A549 (cell line): ENCODE measurements around the gene PUM1. TPM values are rescaled to one million over a fixed set of nuclear protein-coding genes. Genes with fewer than 3 reads are reported as not detected.

ENCODE experiments used
- ATAC-seq, 2 experiments: fragments of 200-7000 bp in 1 of 2; fragments of >200 bp in 1 of 2; cut with Nextera tagmentation in 1 of 2; cut with Tn5 transposase in 1 of 2; 3 replicates each; pipeline versions ENCODE4 v1.8.0 to v1.9.1; 2018 to 2020; ENCODE audit warnings: mild to moderate bottlenecking in 1 of 2, moderate library complexity in 1 of 2
- CTCF ChIA-PET: fragments of 300-600 bp; sonication (Branson Sonifier 250); formaldehyde crosslinking; extraction: SDS; loops from one replicate; lab custom pipeline; 2021; ENCODE audit warnings: antibody characterized with exemption, inconsistent platforms; lab: Yijun Ruan, JAX
- POLR2A ChIA-PET: fragments of 350-600 bp; formaldehyde crosslinking; extraction: SDS; loops from one replicate; lab custom pipeline; 2021; ENCODE audit warnings: antibody characterized with exemption, inconsistent platforms; lab: Yijun Ruan, JAX
- DNase-seq, 2 experiments: peaks; one replicate each; pipeline versions ENCODE4 v3.0.0 to v3.0.0-alpha.2; 2011 to 2016; ENCODE audit warnings: low read depth in 1 of 2, low spot score in 1 of 2
- FAIRE-seq: peaks from 2 replicates; lab custom pipeline; 2011; peaks lifted over from hg19 to GRCh38; lab: Jason Lieb, UNC
- H3K27ac ChIP-seq, 2 experiments: fragments of >200 bp; sonication (Bioruptor Twin); formaldehyde crosslinking; 3 replicates each; pipeline ENCODE4 v1.5.1; 2016 to 2017
- H3K4me1 ChIP-seq: fragments of >200 bp; sonication (Bioruptor Twin); formaldehyde crosslinking; 3 replicates; pipeline ENCODE4 v1.6.1; 2016
- H3K4me2 ChIP-seq: fragments of >200 bp; sonication (Bioruptor Twin); formaldehyde crosslinking; 3 replicates; pipeline ENCODE4 v1.6.1; 2016
- H3K4me3 ChIP-seq: fragments of >200 bp; sonication (Bioruptor Twin); formaldehyde crosslinking; 3 replicates; pipeline ENCODE4 v1.5.1; 2016
- H3K9me3 ChIP-seq: fragments of >200 bp; sonication (Bioruptor Twin); formaldehyde crosslinking; 3 replicates; pipeline ENCODE4 v1.6.1; 2016
- ATOH8 ChIP-seq: fragments of 250-450 bp; sonication (Bioruptor Pico); IDR thresholded peaks from 2 replicates; pipeline ENCODE4 v1.5.0; 2020; ENCODE audit warnings: low read depth, mild to moderate bottlenecking, moderate library complexity
- BHLHE40 ChIP-seq: IDR thresholded peaks from 2 replicates; pipeline ENCODE4 v1.6.1; 2012; ENCODE audit warnings: low read depth, low read length, inconsistent platforms
- CBX2 ChIP-seq: fragments of 200-600 bp; sonication (generic); IDR thresholded peaks from 2 replicates; pipeline ENCODE4 v1.6.1; 2016; ENCODE audit warnings: low read depth, mild to moderate bottlenecking, borderline replicate concordance
- CBX8 ChIP-seq: fragments of 200-600 bp; sonication (generic); IDR thresholded peaks from 2 replicates; pipeline ENCODE4 v1.6.1; 2016
- CHD2 ChIP-seq: fragments of 150-350 bp; IDR thresholded peaks from 2 replicates; pipeline ENCODE4 v1.6.1; 2014; ENCODE audit warnings: low read length; ENCODE audit not compliant: partially characterized antibody
- CHD4 ChIP-seq: fragments of 200-600 bp; sonication (generic); IDR thresholded peaks from 2 replicates; pipeline ENCODE4 v1.6.1; 2016; ENCODE audit warnings: antibody characterized with exemption, mild to moderate bottlenecking, borderline replicate concordance
- FOXS1 ChIP-seq: fragments of 250-450 bp; sonication (Bioruptor Pico); IDR thresholded peaks from 2 replicates; pipeline ENCODE4 v1.5.0; 2020; ENCODE audit warnings: mild to moderate bottlenecking, moderate library complexity
- HDAC2 ChIP-seq: fragments of 200-600 bp; sonication (generic); IDR thresholded peaks from 2 replicates; pipeline ENCODE4 v1.6.1; 2016
- HEYL ChIP-seq: fragments of 250-450 bp; sonication (Bioruptor Pico); IDR thresholded peaks from 2 replicates; pipeline ENCODE4 v1.8.0; 2021; ENCODE audit warnings: mild to moderate bottlenecking, moderate library complexity
- HOXB13 ChIP-seq: fragments of 250-450 bp; sonication (Bioruptor Pico); IDR thresholded peaks from 2 replicates; pipeline ENCODE4 v1.5.0; 2020; ENCODE audit warnings: low read depth, mild to moderate bottlenecking, moderate library complexity
- HOXB5 ChIP-seq: fragments of 250-450 bp; sonication (Bioruptor Pico); IDR thresholded peaks from 2 replicates; pipeline ENCODE4 v1.5.0; 2020; ENCODE audit warnings: mild to moderate bottlenecking, moderate library complexity
- JUN ChIP-seq, 2 experiments: fragments of >200 bp; sonication (Bioruptor Twin); formaldehyde crosslinking; IDR thresholded peaks; 2 replicates in 1 of 2; 3 replicates in 1 of 2; pipeline ENCODE4 v1.6.1; 2016 to 2017
- KDM1A ChIP-seq: fragments of 200-600 bp; sonication (generic); IDR thresholded peaks from 2 replicates; pipeline ENCODE4 v1.6.1; 2016; ENCODE audit warnings: low read depth, mild to moderate bottlenecking
- MAFK ChIP-seq: fragments of 450-650 bp; IDR thresholded peaks from 2 replicates; pipeline ENCODE4 v1.6.1; 2014; ENCODE audit not compliant: partially characterized antibody
- MYC ChIP-seq: IDR thresholded peaks from 2 replicates; pipeline ENCODE4 v1.6.1; 2012; ENCODE audit warnings: mild to moderate bottlenecking, inconsistent platforms, low read length, improper control_type of control experiment, borderline replicate concordance
- NFE2L2 ChIP-seq: fragments of 150-350 bp; conservative IDR thresholded peaks from 2 replicates; pipeline ENCODE4 v1.6.1; 2014; ENCODE audit warnings: low read length
- NPAS2 ChIP-seq: fragments of 250-450 bp; sonication (Bioruptor Pico); IDR thresholded peaks from 2 replicates; pipeline ENCODE4 v1.8.0; 2022; ENCODE audit warnings: mild to moderate bottlenecking, moderate library complexity, borderline replicate concordance
- NR3C1 ChIP-seq: fragments of >200 bp; sonication (Bioruptor Twin); formaldehyde crosslinking; IDR thresholded peaks from 3 replicates; pipeline ENCODE4 v1.6.1; 2017
- POLR2A ChIP-seq: IDR thresholded peaks from 2 replicates; pipeline ENCODE4 v1.6.1; 2012; ENCODE audit warnings: mild to moderate bottlenecking, low read length
- SMC3 ChIP-seq: fragments of >200 bp; sonication (Bioruptor Twin); formaldehyde crosslinking; IDR thresholded peaks from 3 replicates; pipeline ENCODE4 v1.6.1; 2018; ENCODE audit warnings: inconsistent platforms
- TP53 ChIP-seq: fragments of 250-450 bp; sonication (Bioruptor Pico); IDR thresholded peaks from 2 replicates; pipeline ENCODE4 v1.5.0; 2021; ENCODE audit warnings: mild to moderate bottlenecking, moderate library complexity
- USF2 ChIP-seq: fragments of 450-650 bp; IDR thresholded peaks from 2 replicates; pipeline ENCODE4 v1.6.1; 2014; ENCODE audit warnings: antibody characterized with exemption
- ZNF302 ChIP-seq: fragments of 250-450 bp; sonication (Bioruptor Pico); IDR thresholded peaks from 2 replicates; pipeline ENCODE4 v1.9.0; 2021; ENCODE audit warnings: inconsistent platforms, mild to moderate bottlenecking, moderate library complexity
- WGBS: methylation state at CpG from one replicate; pipeline ENCODE4 v1.1.6; 2017; ENCODE audit errors: missing lambda C conversion rate; 5-methylcytosine and 5-hydroxymethylcytosine counted together
- polyA plus RNA-seq, 4 experiments: library from polyadenylated mRNA; depleted of rRNA in 3 of 4; stranded (reverse); fragments of >200 nt; fragmentation: RNase III in 1 of 4; extraction: RNeasy Plus Mini Kit Qiagen cat#74134 plus additional on column Dnase treatment in 1 of 4; gene quantifications; 2 replicates in 3 of 4; 3 replicates in 1 of 4; pipeline ENCODE4 v1.2.3, GENCODE V29; 2011 to 2017
- TF ChIP-seq, protein P1 (sequence below): IDR thresholded peaks from 2 replicates; pipeline ENCODE4 v1.6.1; 2012; ENCODE audit warnings: low read depth, borderline replicate concordance
- TF ChIP-seq, protein P2 (sequence below): fragments of >200 bp; sonication (Bioruptor Twin); formaldehyde crosslinking; IDR thresholded peaks from 2 replicates; pipeline ENCODE4 v1.6.1; 2016
- TF ChIP-seq, protein P3 (sequence below): IDR thresholded peaks from 2 replicates; pipeline ENCODE4 v1.6.1; 2012
- TF ChIP-seq, protein P4 (sequence below): fragments of 150-350 bp; IDR thresholded peaks from 2 replicates; pipeline ENCODE4 v1.6.1; 2014; ENCODE audit warnings: low read depth, mild to moderate bottlenecking, low read length

Gene PUM1
- polyA plus RNA-seq, 2 of the 4 experiments (the other 2 are of a cell fraction), result 30.2 to 55.3 TPM

- no peaks in the 10 kb centered on the region for H3K9me3 ChIP-seq
- DNase-seq (no peak), FAIRE-seq (no peak), ATAC-seq (no peak)
- TF ChIP-seq, protein P1, sequence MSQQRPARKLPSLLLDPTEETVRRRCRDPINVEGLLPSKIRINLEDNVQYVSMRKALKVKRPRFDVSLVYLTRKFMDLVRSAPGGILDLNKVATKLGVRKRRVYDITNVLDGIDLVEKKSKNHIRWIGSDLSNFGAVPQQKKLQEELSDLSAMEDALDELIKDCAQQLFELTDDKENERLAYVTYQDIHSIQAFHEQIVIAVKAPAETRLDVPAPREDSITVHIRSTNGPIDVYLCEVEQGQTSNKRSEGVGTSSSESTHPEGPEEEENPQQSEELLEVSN, result no peak
- TF ChIP-seq NR3C1, result no peak
- no peak for TF ChIP-seq CBX8
- no peak for TF ChIP-seq TP53 (CRISPR knock-in tag)
- TF ChIP-seq SMC3, result no peak
- no peak for TF ChIP-seq USF2
- TF ChIP-seq BHLHE40, result no peak
- TF ChIP-seq ATOH8 (CRISPR knock-in tag), result no peak
- no peak for TF ChIP-seq KDM1A
- no peak for TF ChIP-seq ZNF302
- TF ChIP-seq, protein P2, sequence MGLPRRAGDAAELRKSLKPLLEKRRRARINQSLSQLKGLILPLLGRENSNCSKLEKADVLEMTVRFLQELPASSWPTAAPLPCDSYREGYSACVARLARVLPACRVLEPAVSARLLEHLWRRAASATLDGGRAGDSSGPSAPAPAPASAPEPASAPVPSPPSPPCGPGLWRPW, result no peak
- no peak for TF ChIP-seq FOXS1 (CRISPR knock-in tag)
- H3K4me2 ChIP-seq, result no peak overlapping the region
- peaks cover under 1% of the 10 kb centered on the region; the same call in 1 of the 3 replicates for H3K4me1 ChIP-seq
- ChIA-PET CTCF (interaction anchor here (0.9 to 8.6 kb wide), 4 partner anchors 15 to 194 kb away, joined by 3 to 743 read pairs (median 44); no protein-coding TSS in a partner anchor), POLR2A (no interaction called here)
- no peak overlapping the region for H3K27ac ChIP-seq
- no peak overlapping the region for H3K4me3 ChIP-seq
- WGBS, result 88% methylated on average over 3 of the region's 3 CpGs
Observed at GRCh38 chr1:30914587-30914922, 151.0 kb downstream of the PUM1 start.

DNA sequence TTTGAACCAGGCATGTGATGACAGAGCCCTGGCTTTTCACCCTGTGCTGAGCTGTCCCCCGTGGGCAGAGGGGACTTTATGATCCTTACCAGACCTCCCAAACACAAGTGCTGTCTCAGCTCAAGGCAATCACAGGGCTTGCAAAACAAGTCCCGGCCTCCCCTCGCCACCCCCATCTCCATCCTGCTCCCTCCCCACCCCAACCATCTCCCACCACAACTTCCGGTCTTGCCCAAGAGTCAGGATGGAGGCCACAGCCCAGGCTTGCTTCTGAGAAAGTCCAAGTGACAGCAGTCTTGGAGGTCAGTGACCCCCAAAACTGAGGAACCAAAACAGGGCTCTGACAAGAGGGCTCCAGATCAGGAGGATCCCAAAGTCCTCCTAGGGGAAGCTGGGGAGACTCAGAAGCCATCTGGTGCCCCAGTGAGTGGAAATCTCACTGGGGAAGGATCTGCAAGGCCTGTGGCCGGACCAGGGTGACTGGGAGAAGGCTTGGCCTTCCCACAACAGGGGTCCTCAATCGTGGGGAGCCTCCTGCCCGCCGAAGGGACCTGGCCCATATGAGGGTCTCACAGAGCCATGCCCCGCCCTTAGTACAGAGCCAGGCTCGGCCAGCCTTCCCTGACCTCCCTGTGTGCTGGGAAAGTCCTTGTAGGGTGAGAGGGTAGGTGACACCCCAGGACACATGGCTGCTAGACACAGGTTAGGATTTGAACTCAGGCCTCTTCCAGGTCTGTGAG, 152.4 kb downstream of the PUM1 start:
- no peak for TF ChIP-seq HOXB13 (CRISPR knock-in tag)
- TF ChIP-seq CHD2, result no peak
- no peak for TF ChIP-seq HEYL (CRISPR knock-in tag)
- TF ChIP-seq JUN (IDR thresholded peaks at IDR 0.05), result no peak
- no peak for TF ChIP-seq MYC
- TF ChIP-seq CHD4, result no peak
- no peak for TF ChIP-seq NPAS2
- no peak for TF ChIP-seq NFE2L2
- TF ChIP-seq, protein P3, sequence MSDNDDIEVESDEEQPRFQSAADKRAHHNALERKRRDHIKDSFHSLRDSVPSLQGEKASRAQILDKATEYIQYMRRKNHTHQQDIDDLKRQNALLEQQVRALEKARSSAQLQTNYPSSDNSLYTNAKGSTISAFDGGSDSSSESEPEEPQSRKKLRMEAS, result no peak
- TF ChIP-seq HDAC2, result no peak
- no peak for TF ChIP-seq CBX2
- TF ChIP-seq POLR2A, result no peak
- TF ChIP-seq, protein P4, sequence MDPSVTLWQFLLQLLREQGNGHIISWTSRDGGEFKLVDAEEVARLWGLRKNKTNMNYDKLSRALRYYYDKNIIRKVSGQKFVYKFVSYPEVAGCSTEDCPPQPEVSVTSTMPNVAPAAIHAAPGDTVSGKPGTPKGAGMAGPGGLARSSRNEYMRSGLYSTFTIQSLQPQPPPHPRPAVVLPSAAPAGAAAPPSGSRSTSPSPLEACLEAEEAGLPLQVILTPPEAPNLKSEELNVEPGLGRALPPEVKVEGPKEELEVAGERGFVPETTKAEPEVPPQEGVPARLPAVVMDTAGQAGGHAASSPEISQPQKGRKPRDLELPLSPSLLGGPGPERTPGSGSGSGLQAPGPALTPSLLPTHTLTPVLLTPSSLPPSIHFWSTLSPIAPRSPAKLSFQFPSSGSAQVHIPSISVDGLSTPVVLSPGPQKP, result no peak
- no peak for TF ChIP-seq MAFK
- no peak for TF ChIP-seq HOXB5 (CRISPR knock-in tag)
- ChIA-PET CTCF (interaction anchor here (1.1 to 8.6 kb wide), 9 partner anchors 11 to 249 kb away, joined by 4 to 743 read pairs (median 17); no protein-coding TSS in a partner anchor), POLR2A (no interaction called here)
- Histone ChIP-seq H3K27ac (no peak overlapping the region), H3K4me3 (no peak overlapping the region), H3K4me2 (no peak overlapping the region), H3K9me3 (no peaks in the 10 kb centered on the region), H3K4me1 (peaks cover 6% of the 10 kb centered on the region)
- FAIRE-seq (no peak), ATAC-seq (no peak), DNase-seq (no peak)
- 71% methylated on average over 5 of the region's 10 CpGs for WGBS
